HUDEP-2 (cell line): ENCODE data around the gene INPP5F.

Experiments used
- DNase-seq, 76 experiments: peaks; one replicate each; lab custom pipeline; 2025; ENCODE audit not compliant: unreplicated experiment in 76 of 76; lab: John Stamatoyannopoulos, UW

INPP5F gene

GRCh38 chr10:119725828-119726675, at the start of gene INPP5F:
Gene INPP5F, plus strand, starts transcription at chr10:119726050. Its CDS starts 213 bp downstream, at chr10:119726263.
- DNase-seq = peak; percentile 47 to 99 (median 97)

- no peak for DNase-seq
Measured at GRCh38 chr10:119677126-119677525, 48.7 kb upstream of the INPP5F start.

- DNase-seq = no peak
Measured at GRCh38 chr10:119677904-119678755, 47.7 kb upstream of the INPP5F start.

- DNase-seq = no peak
Measured at GRCh38 chr10:119679480-119679829, 46.4 kb upstream of the INPP5F start.

GRCh38 chr10:119680050-119680449, 45.8 kb upstream of the INPP5F start:
- DNase-seq = no peak

GRCh38 chr10:119680650-119681081, 45.2 kb upstream of the INPP5F start:
- no peak for DNase-seq

- peak in 61 of 76 experiments; percentile 6 to 72 (median 37) for DNase-seq
Measured at GRCh38 chr10:119686465-119687191, 39.2 kb upstream of the INPP5F start.

- DNase-seq = no peak
Measured at GRCh38 chr10:119687192-119688032, 38.4 kb upstream of the INPP5F start.

GRCh38 chr10:119688033-119688508, 37.8 kb upstream of the INPP5F start:
- DNase-seq = no peak

GRCh38 chr10:119689016-119689580, 36.8 kb upstream of the INPP5F start:
- no peak for DNase-seq

GRCh38 chr10:119691726-119692125, 34.1 kb upstream of the INPP5F start:
- DNase-seq = peak in 13 of 76 experiments; percentile 2 to 45 (median 13)

- DNase-seq = no peak
Measured at GRCh38 chr10:119693262-119693957, 32.4 kb upstream of the INPP5F start.

GRCh38 chr10:119694608-119695007, 31.2 kb upstream of the INPP5F start:
- DNase-seq = no peak

- no peak for DNase-seq
Measured at GRCh38 chr10:119700321-119700954, 25.4 kb upstream of the INPP5F start.

GRCh38 chr10:119701861-119702260, 24.0 kb upstream of the INPP5F start:
- no peak for DNase-seq

- no peak for DNase-seq
Measured at GRCh38 chr10:119702583-119702982, 23.3 kb upstream of the INPP5F start.

GRCh38 chr10:119703903-119704508, 21.8 kb upstream of the INPP5F start:
- no peak for DNase-seq

- DNase-seq = no peak
Measured at GRCh38 chr10:119705434-119705831, 20.4 kb upstream of the INPP5F start.
